Keratinocyte (primary cell): Measurements from ENCODE around the gene TTC16.

ENCODE experiments used
- EZH2 ChIP-seq: IDR thresholded peaks from one replicate; pipeline ENCODE4 v1.6.1; 2012; ENCODE audit warnings: inconsistent platforms, mild to moderate bottlenecking, low read length, moderate library complexity
- TF ChIP-seq, protein P1 (sequence below), 3 experiments: IDR thresholded peaks in 1 of 3; conservative IDR thresholded peaks in 1 of 3; optimal IDR thresholded peaks in 1 of 3; 2 replicates in 2 of 3; 3 replicates in 1 of 3; pipeline versions ENCODE3 to v1.5.1; 2011; ENCODE audit warnings: low read length in 3 of 3, mild to moderate bottlenecking in 3 of 3, moderate library complexity in 2 of 3, control low read depth in 1 of 3, inconsistent platforms in 1 of 3; ENCODE audit not compliant: insufficient read depth in 2 of 3; ENCODE audit errors: extremely low read depth in 1 of 3

DNA sequence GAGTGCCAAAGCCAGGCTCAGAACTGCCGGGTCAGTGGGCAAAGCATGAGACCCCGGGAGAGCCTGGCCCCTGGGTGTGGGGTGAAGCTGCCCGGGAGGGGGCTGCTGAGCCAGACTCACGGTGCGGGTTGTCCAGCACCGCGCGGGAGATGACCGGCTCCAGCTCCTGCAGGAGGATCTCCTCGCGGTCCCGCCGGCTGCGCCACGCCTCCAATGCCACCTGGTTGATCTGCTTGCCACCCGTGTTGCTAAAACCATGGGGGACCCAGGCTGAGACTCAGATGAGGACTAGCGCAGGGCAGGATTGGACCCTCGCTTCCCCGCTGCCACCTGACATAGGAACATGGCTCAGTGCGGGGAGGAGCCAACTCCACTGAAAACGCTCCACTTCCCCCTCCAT is 16.6 kb downstream of the TTC16 start:
- TF ChIP-seq, protein P1, sequence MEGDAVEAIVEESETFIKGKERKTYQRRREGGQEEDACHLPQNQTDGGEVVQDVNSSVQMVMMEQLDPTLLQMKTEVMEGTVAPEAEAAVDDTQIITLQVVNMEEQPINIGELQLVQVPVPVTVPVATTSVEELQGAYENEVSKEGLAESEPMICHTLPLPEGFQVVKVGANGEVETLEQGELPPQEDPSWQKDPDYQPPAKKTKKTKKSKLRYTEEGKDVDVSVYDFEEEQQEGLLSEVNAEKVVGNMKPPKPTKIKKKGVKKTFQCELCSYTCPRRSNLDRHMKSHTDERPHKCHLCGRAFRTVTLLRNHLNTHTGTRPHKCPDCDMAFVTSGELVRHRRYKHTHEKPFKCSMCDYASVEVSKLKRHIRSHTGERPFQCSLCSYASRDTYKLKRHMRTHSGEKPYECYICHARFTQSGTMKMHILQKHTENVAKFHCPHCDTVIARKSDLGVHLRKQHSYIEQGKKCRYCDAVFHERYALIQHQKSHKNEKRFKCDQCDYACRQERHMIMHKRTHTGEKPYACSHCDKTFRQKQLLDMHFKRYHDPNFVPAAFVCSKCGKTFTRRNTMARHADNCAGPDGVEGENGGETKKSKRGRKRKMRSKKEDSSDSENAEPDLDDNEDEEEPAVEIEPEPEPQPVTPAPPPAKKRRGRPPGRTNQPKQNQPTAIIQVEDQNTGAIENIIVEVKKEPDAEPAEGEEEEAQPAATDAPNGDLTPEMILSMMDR (optimal IDR thresholded peaks at IDR 0.05 in 1 of 3, IDR thresholded peaks at IDR 0.05 in 1 of 3, conservative IDR thresholded peaks at IDR 0.05 in 1 of 3; ENCODE audit: extremely low read depth in 1 of 3, insufficient read depth in 2 of 3, low read length in 3 of 3), result no peak
- no peak for TF ChIP-seq EZH2
